HG03378 (cell line): ENCODE data around the gene EPHA3.

Source experiments
- ATAC-seq: cut with Tn5 transposase; IDR thresholded peaks from one replicate; pipeline ENCODE4 v1.9.1; 2021; ENCODE audit warnings: mild to moderate bottlenecking, moderate library complexity; ENCODE audit not compliant: unreplicated experiment

Gene EPHA3

DNA sequence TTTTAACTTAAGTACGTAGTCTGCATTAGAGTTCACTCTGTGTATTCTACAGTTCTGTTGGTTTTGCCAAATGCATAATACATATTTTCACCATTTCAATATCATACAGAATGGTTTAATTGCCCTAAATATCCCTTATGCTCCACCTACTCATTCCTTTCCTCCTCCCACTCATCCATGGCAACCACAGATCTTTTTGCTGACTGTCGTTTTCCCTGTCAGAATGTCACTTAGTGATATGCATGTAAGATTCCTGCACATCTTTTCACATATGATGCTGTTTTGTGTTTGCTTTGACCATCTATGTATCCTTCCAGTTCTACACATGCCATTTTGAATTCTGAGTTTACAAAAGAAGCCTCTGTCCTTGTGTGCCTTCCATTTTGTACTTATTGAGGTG lies 36.7 kb downstream of the EPHA3 start:
- ATAC-seq: no peak

DNA sequence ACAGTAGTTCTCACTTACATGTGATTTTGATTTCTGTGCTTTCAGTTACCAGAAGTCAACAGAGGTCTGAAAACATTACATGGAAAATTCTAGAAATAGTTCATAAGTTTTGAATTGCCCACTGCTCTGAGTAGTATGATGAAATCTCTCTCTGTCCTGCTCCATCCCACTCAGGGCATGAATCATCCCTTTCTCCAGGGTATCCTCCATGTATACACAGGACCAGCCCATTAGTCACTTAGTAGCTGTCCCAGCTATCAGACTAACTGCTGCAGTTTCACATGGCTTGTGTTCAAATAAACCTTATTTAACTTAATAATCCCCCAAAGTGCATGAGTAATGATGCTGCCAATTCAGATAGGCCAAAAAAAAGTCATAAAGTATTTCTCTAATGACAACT lies 38.6 kb downstream of the EPHA3 start:
- ATAC-seq: no peak

DNA sequence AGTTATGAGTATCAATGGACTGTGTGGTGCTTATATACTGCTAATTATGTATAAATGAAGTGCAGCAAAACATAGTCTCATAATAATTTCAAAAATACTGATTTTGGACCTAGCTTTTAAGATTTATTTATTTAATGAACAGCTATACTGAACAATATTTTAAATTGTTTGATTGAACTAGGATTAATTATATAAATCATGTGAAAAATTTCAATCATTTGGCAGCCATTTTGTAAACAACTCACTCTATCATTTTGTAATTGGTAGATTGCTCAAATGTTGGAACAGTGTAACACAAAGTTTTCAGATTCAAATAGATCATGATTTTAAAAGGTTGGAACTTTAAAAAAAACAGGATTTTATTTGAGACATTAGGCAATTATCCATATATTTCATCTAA lies 47.0 kb downstream of the EPHA3 start:
- ATAC-seq: no peak

DNA sequence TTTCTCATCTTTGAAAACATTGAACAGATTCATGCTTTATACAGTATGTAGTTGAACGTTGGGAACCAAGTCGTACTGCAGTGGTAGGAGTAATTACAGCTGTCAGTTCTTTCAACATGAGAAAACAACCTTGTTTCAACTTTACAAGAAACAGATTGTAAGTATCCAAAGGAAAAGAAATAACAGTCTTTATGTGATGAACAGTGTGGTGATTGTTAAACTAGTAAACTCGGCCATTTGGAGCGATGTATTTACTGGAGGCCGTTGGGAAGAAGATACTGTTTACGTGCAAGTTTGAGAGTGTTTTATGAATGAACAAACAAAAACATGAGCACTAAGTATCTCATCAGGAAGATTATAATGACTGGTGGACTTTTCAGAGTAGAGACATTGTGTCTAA lies 48.4 kb downstream of the EPHA3 start:
- no peak for ATAC-seq

DNA sequence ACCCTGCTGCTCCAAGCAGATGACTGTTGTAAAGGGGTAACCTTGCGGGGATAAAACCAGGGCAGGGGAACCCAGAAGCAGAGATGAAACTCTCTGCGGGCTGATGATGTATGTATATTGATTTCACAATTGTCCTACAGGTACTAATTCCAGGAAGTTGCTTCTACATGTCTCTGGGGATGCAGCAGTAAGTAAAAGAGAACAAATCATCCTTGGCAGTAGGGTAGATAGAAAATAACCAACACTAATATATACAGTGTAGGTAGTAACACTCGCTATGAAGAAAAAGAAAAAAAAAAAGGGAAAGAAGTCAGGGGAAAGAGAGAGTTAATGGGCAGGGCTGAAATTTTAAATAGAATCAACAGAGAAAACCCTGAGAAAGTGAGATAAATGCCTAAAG lies 50.2 kb downstream of the EPHA3 start:
- no peak for ATAC-seq

DNA sequence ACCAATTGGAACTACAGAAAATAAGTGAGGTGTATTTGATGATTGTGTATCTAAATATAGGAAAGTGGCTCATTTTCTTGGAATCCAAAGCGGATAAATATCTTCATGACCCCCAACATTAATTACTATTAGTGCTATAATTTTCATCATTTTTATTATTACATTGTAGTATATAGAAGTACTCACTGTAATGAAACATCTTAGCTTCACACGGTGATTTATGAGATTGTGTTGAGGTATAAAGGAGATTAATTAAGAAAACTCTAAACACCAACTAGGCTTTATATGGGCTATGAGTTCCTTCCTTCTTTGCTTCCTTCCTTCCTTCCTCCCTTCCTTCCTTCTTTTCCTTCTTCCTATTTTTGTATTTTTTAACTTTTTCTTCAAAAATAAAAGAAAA lies 52.2 kb downstream of the EPHA3 start:
- no peak for ATAC-seq

DNA sequence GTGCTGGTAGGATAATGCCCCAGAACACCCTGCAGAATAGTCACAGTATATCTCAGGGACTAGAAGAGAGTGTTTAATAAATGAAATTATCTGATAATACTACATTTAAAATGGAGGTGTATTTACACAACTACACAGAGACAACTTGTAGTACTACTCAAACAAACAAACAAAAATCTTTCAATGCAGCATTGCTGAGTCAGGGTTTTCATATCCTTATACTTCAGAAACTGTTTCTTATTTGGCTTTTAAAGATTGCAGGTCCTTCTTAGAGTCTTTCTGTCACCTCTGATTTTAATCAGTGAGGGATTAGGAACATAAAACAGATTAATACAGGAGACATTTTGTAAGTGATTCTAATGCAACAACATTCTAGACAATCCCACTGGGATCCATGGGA lies 57.4 kb downstream of the EPHA3 start:
- no peak for ATAC-seq

DNA sequence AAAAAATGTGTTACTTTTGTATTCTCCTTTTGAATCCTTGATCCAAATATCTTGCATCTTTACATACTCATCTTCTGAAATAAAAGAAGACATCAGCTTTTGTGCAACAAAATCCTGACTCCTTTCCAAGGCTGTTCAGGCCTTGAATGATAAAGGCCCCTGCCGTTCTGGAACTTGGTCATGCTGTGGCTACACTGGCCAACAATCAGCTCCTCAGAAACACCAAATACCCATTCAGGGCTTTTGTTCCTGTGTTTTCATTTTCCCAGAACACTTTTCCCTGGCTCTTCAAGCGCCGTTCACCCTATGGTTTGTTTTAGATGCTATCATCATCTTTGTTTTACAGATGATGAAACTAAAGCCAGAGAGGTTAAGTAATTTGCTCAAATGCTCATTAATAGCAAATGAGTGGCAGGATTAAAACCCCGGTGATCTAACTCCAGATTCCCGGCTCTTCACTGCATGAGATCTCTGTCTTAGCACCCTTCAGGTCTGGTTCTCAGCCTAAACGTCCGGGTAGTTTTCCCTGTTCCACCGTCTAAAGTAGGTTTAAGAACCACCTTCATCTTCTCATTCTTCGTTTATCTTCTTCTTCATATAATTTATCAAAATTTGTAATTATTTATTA lies 58.3 kb downstream of the EPHA3 start:
- no peak for ATAC-seq

DNA sequence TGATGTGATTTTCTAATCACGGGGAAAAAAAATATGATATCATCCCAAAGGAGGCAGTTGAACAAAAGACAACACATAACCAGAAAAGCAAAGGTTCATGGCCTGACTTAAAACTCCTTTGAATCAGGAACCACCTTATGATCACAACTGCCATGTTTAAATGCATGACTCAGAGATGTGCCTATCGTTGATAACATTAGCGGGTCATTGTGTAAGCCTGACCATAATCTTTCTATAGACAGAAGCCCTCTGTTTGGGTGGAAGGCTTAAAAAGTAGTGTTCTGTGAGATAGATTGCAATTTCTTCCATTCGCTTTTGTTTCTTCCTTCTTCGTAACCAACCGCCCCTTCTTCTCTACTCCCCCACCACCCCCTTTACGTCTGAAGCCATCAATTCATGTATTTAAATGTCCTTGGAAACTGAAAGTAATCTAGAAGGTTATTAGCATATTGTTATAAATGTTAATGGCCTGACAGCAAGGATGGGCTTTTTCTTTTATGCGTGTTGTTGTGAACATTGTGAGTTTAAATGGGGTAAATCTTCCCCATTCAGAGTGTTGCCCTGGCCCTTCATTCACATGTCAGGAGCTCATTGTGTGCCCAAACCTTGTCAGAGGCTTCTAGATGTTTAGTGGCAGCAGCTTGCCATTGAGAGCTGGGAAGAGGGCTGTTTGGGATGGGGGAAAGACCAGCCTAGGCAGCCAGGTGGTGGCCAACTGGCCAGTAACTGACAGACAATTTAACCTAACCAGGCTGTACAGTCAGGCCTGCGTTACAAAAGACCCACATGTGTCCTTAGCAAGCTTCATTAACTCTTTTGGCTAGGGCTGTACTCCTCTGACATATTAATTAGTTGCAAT lies 64.5 kb downstream of the EPHA3 start:
- ATAC-seq: no peak

DNA sequence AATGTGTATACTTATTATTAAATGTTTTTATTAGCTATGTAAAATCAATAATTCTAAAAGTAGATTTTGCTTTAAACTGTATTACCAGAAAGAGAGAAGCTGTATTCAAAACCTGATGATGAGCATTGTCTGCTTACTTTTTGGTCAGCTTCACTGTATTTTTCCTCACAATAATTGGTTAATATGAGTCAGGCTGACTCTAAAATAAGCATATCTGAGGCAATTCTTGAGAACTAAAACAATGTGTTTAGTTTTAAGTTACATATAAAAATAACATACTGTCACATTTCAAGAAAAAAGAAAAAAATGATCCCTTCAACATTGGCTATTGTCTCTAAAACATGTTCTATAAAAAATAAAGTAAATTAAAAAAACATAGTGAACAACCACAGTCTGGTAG lies 66.1 kb downstream of the EPHA3 start:
- ATAC-seq: no peak

DNA sequence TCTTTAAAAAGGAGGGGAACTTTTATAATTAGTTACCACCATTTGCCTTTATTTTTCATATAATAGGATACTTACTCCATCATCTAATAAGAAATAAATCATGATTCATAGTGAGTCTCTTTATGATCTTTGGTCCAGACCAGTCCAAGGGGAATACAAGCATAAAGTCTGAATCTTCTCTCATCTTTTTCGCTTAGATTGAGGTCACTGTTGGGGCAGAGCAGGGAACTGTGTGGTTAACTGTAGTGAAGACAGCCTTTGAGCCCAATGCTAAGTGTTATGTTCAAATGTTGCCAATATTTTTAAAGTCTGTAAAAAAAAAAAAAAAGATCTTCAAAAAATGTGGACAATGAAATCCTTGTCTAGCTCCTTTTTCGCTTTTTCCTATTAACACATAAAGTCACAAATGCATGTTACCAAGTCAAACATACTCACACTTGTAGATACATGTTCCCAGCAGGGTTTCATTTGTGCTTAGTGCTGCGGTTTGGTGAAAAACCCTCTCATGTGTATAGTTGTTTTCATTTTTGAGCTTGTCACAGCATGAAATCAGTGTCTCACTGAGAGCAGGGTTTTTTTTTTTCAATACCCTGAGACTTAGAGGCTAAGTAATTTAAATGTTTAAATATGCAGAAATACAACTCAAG lies 72.1 kb downstream of the EPHA3 start:
- ATAC-seq: no peak

DNA sequence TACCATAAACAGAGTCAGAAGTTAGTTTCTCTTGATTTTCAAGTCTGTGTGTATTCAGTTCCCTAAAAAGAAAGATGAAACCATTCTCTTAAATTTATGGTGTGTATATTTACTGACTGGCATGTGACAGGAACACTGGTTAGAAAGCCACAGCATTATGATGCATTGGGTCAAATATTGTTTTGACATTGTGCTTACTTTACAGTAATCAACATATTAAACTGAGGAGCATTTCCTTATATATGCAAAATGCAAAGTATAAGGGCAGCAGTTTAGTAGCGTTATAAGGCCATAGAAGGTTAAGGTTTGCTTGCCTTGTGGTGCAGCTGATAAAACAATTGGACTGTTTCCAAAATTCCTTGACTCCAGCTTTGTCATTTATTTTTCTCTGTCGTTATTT lies 72.9 kb downstream of the EPHA3 start:
- no peak for ATAC-seq

DNA sequence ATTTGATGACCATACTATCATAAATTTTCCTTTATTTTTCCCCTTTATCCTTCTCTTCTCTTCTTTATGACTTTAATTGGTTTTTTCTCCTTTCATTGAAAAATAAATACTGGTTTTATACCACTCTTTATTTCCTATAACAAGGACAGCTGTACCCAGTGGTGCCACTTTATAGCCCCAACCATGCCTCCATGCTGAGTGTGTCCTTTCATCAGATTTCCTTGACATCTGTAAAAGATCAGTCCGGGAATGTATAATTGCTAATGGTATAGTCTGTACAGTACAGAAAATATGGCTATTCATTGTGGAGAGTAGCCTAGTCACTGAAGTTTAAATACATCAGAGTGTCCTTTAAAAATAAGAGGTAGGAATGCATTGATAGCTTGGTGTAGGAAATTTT lies 74.6 kb downstream of the EPHA3 start:
- no peak for ATAC-seq

DNA sequence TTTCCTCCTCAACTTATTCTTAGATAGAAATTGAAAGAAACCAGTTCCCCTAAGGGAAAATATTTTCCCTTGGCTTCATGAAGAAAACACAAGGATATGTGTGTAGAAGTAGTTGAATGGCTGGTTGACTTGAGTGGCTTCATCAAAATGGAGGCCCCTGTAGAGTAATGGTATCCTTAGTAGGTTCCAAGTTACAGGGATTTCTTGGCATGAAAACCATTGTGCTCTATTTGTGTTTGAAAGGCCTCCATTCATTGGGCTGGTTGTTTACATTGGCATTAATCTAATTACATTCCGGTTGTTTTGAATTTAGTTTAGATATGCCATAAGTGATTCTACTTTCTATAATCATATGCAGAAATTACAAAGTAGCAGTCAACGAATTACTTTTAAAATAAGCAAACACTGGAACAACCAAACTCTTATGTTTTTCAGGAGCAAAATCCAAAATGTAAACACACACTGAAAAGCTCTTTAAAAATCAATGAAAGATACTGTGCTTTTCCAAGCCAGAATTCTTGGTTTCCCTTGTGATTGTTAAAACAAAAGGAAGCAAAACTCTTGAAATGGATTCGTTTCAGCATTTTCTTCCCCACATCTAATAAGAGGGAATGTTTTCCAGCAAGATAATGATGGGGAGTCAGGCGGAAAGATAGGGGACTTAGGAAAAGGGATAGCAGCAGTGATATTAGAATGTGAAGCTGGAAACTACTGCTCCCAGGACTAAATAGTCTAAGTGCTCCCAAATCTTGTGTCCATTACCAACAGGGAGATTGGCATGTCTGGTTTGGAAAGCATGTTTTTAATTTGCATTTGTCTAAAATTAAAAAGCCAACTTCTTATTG lies 77.0 kb downstream of the EPHA3 start:
- ATAC-seq: no peak

DNA sequence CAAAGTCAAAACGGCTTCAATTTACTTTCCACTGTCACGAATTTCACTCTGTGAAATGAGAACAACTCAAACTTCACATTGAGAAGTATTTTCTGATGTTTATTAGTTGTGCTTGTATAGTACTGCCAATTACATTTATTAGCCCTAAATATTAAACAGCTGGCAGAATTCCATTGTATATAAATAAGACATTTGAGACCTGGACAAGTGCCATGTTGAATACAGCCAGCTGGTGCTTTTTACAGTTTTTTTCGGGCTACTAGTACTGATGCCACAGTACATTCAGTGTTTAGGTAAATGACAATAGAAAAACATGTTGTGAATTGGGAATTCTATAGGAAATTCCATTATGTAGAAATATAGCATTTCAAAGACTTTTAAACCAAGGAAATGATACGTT lies 79.0 kb downstream of the EPHA3 start:
- no peak for ATAC-seq

DNA sequence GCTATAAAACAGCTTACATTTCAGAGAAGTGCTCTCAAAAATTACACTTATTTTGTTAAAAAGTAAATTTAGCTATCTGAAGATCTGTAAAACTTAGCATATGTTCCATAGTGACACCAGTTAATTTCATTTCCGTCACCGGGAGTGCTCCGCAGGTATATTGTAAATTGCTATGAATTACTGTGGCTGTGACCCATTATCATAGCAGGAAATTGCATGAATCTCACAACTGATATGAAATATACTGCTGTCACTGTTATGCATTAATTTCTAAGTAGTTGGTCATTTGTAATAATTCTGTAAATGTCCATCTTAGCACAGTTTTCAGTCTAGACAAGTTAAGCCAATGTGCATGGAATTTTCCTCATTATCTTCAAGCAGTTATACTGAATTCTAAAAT lies 91.2 kb downstream of the EPHA3 start:
- no peak for ATAC-seq

DNA sequence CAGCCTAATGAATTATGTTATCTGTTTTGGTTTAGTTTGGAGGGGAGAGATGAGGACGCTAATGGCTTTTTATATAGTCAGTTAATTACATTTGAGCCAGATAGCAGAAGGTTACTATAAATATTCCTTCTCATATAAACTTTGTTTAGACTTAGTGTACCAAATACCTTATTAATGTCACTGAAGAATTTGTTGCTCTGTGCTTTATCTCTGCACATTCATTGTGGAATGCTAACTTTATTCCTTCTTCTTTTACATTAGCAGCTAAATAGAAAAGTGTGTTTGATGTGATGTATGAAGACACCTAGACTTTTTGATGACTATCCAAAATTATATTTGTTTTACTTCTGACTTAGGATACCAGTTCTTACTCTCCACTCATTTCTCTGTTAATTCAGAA lies 105.2 kb downstream of the EPHA3 start:
- ATAC-seq: no peak

DNA sequence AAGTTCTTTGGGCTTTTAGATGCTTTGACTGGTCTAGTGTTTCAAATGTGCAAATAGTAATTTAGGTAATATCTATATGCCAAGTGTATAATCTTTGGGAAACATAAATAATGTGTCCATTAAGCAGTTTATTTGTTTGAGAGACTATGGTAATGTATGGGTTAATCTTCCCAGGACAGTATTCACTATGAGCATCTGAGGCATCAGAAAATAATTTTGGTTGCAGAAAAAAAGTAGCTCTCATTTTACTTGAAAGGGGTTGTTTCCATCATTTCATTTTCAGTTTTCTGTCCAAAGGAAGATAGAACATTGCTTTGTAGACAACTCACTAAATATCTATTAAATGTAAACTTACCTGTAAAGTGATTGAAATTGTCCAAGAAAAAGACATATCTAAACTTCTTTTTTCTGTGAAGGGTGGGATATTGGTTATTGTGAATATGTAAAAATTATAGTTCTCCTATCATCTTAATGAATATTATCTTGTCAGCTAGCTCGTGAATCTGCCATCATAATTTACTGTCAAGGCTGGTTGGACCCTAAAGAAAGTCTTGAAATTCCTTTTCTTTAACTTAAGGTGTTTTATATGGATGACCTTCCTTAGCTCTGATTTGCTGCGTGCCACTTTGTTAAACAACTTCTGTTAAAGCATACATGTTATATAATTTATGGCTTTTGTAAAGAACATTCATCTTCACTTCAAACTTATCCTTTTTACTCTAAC lies 108.8 kb downstream of the EPHA3 start:
- ATAC-seq: no peak

DNA sequence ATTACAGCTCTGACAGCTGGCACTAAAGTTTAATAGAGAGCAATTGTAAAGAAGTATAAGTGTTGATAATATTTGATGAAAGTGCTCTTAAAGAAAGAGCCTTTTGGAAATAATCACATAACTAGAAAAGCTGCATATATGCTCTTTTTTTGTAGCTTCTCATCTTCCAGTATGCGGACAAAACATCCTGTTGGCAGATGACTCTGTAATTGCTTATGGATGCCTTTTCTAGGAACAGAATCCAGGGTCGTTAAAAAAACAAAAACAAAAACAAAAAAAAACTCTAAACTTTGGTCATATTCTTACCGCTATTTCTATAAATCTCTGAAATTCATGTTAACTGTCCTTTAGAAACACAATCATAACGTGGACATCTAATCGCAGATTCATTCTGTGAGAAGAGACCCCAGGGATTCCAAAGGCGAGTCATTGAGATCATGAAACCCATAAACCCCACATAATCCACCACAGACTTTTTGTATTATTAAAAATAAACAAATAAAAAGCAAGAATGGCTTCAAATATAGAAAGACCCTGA lies 109.8 kb downstream of the EPHA3 start:
- ATAC-seq: no peak

DNA sequence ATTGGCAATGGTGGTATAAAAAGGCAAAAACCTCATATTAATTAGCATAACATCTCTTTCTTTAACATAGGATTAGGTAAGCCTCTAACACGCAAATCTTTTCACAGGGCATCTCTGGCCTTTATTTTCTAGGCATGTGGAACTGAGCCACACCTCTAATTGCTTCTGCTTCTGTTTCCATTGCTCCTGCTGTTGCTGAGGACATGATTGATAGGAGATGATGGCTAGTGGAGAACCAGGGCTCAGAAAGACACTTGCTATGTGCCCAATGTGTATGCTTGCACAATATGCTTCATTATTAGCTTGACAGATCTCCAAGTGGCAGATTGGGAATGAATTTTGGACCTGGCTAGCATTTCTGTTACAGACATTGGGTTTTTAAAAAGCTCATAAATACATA lies 114.5 kb downstream of the EPHA3 start:
- ATAC-seq: no peak
